Thyroid gland (tissue), 4 donors: Measurements from ENCODE around the gene CUL9.

Source experiments
- POLR2A ChIP-seq, 2 donors: fragments of 450-650 bp; IDR thresholded peaks; one replicate each; pipeline ENCODE4 v1.6.1; 2017; ENCODE audit warnings: antibody characterized with exemption in 2 of 2, mild to moderate bottlenecking in 2 of 2, moderate library complexity in 1 of 2
- TF ChIP-seq, protein P1 (sequence below), 6 experiments: fragments of 200-600 bp in 3 of 6; fragments of 450-650 bp in 3 of 6; sonication (generic) in 3 of 6; IDR thresholded peaks; one replicate each; pipeline ENCODE4 v1.5.1; 2016 to 2019; ENCODE audit warnings: antibody characterized with exemption in 6 of 6, mild to moderate bottlenecking in 2 of 6, inconsistent platforms in 1 of 6, moderate library complexity in 1 of 6

DNA sequence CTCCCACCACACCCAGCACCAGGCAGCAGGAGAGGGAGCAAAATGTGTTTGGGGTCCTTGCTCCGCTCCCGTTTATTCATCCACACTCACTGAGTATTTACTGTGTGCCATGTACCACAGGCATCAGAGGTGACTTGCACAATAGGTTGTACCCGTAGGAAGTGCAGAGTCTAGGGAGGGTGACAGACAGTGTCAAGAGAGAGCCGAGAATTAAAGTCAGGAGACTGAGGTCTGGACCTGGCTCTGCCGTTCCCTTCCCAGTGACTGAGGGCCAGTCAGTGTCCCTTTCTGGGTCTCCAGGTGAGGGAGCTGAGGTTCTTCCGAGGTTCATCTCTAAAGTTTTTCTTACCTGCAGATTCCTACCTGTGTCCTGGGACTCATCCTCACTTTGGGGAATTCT, 83.6 kb downstream of the CUL9 start:
- TF ChIP-seq, protein P1, sequence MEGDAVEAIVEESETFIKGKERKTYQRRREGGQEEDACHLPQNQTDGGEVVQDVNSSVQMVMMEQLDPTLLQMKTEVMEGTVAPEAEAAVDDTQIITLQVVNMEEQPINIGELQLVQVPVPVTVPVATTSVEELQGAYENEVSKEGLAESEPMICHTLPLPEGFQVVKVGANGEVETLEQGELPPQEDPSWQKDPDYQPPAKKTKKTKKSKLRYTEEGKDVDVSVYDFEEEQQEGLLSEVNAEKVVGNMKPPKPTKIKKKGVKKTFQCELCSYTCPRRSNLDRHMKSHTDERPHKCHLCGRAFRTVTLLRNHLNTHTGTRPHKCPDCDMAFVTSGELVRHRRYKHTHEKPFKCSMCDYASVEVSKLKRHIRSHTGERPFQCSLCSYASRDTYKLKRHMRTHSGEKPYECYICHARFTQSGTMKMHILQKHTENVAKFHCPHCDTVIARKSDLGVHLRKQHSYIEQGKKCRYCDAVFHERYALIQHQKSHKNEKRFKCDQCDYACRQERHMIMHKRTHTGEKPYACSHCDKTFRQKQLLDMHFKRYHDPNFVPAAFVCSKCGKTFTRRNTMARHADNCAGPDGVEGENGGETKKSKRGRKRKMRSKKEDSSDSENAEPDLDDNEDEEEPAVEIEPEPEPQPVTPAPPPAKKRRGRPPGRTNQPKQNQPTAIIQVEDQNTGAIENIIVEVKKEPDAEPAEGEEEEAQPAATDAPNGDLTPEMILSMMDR (IDR thresholded peaks at IDR 0.05) = no peak
- no peak for TF ChIP-seq POLR2A (IDR thresholded peaks at IDR 0.05)
